ENCODE data around the gene HCRTR1. TPM values are rescaled to one million over a fixed set of nuclear protein-coding genes. Genes with fewer than 3 reads are reported as not detected.

The HCRTR1 gene
- total RNA-seq, 1 experiment from 2014 or later, result not detected

- H3K9me2 ChIP-seq (replicated peaks; ENCODE audit: low read length), result no peaks in the 10 kb centered on the region
- H3K27ac ChIP-seq (ENCODE audit: low read length), result no peak overlapping the region
- intact Hi-C loops (cut with micrococcal nuclease), result no loop called here
- no peaks in the 10 kb centered on the region for H3K4me1 ChIP-seq (ENCODE audit: insufficient read depth, low read length)
- no peaks in the 10 kb centered on the region for H3K9me3 ChIP-seq (ENCODE audit: low read length)
- no peaks in the 10 kb centered on the region for H4K20me1 ChIP-seq (ENCODE audit: low read length)
- H3K4me2 ChIP-seq (ENCODE audit: low read length), result no peak overlapping the region
- ChIA-PET CTCF (no interaction called here), POLR2A (ENCODE audit: unreplicated experiment) (no interaction called here)
- no peak for TF ChIP-seq EZH2phosphoT487 (IDR thresholded peaks at IDR 0.05; ENCODE audit: borderline replicate concordance, low read length)
- H3K4me3 ChIP-seq (ENCODE audit: low read length), result no peak overlapping the region
- ATAC-seq, result no peak
- no peaks in the 10 kb centered on the region for H3K27me3 ChIP-seq (ENCODE audit: low read length)
- no peak overlapping the region for H3K9ac ChIP-seq (ENCODE audit: low read length)
- H3K36me3 ChIP-seq (ENCODE audit: low read depth, low read length), result no peaks in the 10 kb centered on the region
- no peaks in the 10 kb centered on the region for H3F3A ChIP-seq (ENCODE audit: low read length, unreplicated experiment)
- BruUV-seq (replicated peaks), result no TSS peak
- H3K79me2 ChIP-seq (ENCODE audit: low read length), result no peaks in the 10 kb centered on the region
- H2AFZ ChIP-seq (ENCODE audit: low read length), result no peak overlapping the region
- no peak for DNase-seq
Measured at GRCh38 chr1:31659889-31660288, 42.4 kb downstream of the HCRTR1 start.

- ATAC-seq (no peak), DNase-seq (no peak)
- ChIA-PET CTCF (interaction anchor here (1.4 kb wide), 1 partner anchor 56 kb away, joined by 4 read pairs; no protein-coding TSS in a partner anchor), POLR2A (ENCODE audit: unreplicated experiment) (no interaction called here)
- Histone ChIP-seq H3K9me2 (replicated peaks; ENCODE audit: low read length) (no peaks in the 10 kb centered on the region), H4K20me1 (ENCODE audit: low read length) (no peaks in the 10 kb centered on the region), H3K27ac (ENCODE audit: low read length) (no peak overlapping the region), H3K36me3 (ENCODE audit: low read depth, low read length) (no peaks in the 10 kb centered on the region), H3K4me3 (ENCODE audit: low read length) (no peak overlapping the region), H3F3A (ENCODE audit: low read length, unreplicated experiment) (no peaks in the 10 kb centered on the region), H2AFZ (ENCODE audit: low read length) (no peak overlapping the region), H3K9ac (ENCODE audit: low read length) (no peak overlapping the region), H3K4me2 (ENCODE audit: low read length) (no peak overlapping the region), H3K79me2 (ENCODE audit: low read length) (no peaks in the 10 kb centered on the region), H3K9me3 (ENCODE audit: low read length) (no peaks in the 10 kb centered on the region), H3K4me1 (ENCODE audit: insufficient read depth, low read length) (peaks cover 2% of the 10 kb centered on the region; the same call in 1 of the 2 replicates), H3K27me3 (ENCODE audit: low read length) (no peaks in the 10 kb centered on the region)
- BruUV-seq (replicated peaks), result no TSS peak
- intact Hi-C loops (cut with micrococcal nuclease), result no loop called here
- TF ChIP-seq EZH2 (IDR thresholded peaks at IDR 0.05; ENCODE audit: low read length, unreplicated experiment) (no peak), CTCF (conservative IDR thresholded peaks at IDR 0.05; ENCODE audit: low read depth, low read length) (no peak), EZH2phosphoT487 (IDR thresholded peaks at IDR 0.05; ENCODE audit: borderline replicate concordance, low read length) (no peak)
Measured at GRCh38 chr1:31660871-31661455, 43.5 kb downstream of the HCRTR1 start.

- no peaks in the 10 kb centered on the region for H3K79me2 ChIP-seq (ENCODE audit: low read length)
- no peak for ATAC-seq
- no peaks in the 10 kb centered on the region for H3K27me3 ChIP-seq (ENCODE audit: low read length)
- ChIA-PET POLR2A (ENCODE audit: unreplicated experiment) (no interaction called here), CTCF (interaction anchor here (1.4 kb wide), 1 partner anchor 55 kb away, joined by 4 read pairs; no protein-coding TSS in a partner anchor)
- DNase-seq, result no peak
- H3K9me3 ChIP-seq (ENCODE audit: low read length), result no peaks in the 10 kb centered on the region
- no peak overlapping the region for H3K9ac ChIP-seq (ENCODE audit: low read length)
- H3F3A ChIP-seq (ENCODE audit: low read length, unreplicated experiment), result no peaks in the 10 kb centered on the region
- H2AFZ ChIP-seq (ENCODE audit: low read length), result no peak overlapping the region
- intact Hi-C loops (cut with micrococcal nuclease), result no loop called here
- H3K4me3 ChIP-seq (ENCODE audit: low read length), result no peak overlapping the region
- no TSS peak for BruUV-seq (replicated peaks)
- no peaks in the 10 kb centered on the region for H4K20me1 ChIP-seq (ENCODE audit: low read length)
- no peaks in the 10 kb centered on the region for H3K36me3 ChIP-seq (ENCODE audit: low read depth, low read length)
- no peaks in the 10 kb centered on the region for H3K9me2 ChIP-seq (replicated peaks; ENCODE audit: low read length)
- no peak overlapping the region for H3K27ac ChIP-seq (ENCODE audit: low read length)
- no peak overlapping the region for H3K4me2 ChIP-seq (ENCODE audit: low read length)
- TF ChIP-seq CTCF (conservative IDR thresholded peaks at IDR 0.05; ENCODE audit: low read depth, low read length) (no peak), EZH2 (IDR thresholded peaks at IDR 0.05; ENCODE audit: low read length, unreplicated experiment) (no peak), EZH2phosphoT487 (IDR thresholded peaks at IDR 0.05; ENCODE audit: borderline replicate concordance, low read length) (no peak)
- peaks cover 11% of the 10 kb centered on the region for H3K4me1 ChIP-seq (ENCODE audit: insufficient read depth, low read length)
Measured at GRCh38 chr1:31661856-31662255, 44.4 kb downstream of the HCRTR1 start.
